H1 (cell line): ENCODE results near the gene POLDIP2. TPM values are rescaled to one million over a fixed set of nuclear protein-coding genes. Genes with fewer than 3 reads are reported as not detected.
A peak's percentile ranks its signal among the peaks of the same experiment; 100 is the strongest.

Source experiments
- CTCF ChIA-PET: fragments of 300-600 bp; sonication (Branson Sonifier 250); formaldehyde crosslinking; loops from one replicate; lab custom pipeline; 2021; ENCODE audit not compliant: partially characterized antibody; lab: Charles Lee
- POLR2A ChIA-PET: fragments of 300-600 bp; sonication (Branson Sonifier 250); formaldehyde crosslinking; loops from one replicate; lab custom pipeline; 2021; ENCODE audit warnings: inconsistent platforms; ENCODE audit not compliant: partially characterized antibody; lab: Charles Lee
- DNase-seq, 2 experiments: peaks; one replicate each; pipeline versions ENCODE4 v3.0.0 to v3.0.0-alpha.2; 2010 to 2022; ENCODE audit warnings: low spot score in 2 of 2, low read depth in 1 of 2, mixed read lengths in 1 of 2
- FAIRE-seq: peaks from 2 replicates; lab custom pipeline; 2011; peaks lifted over from hg19 to GRCh38; lab: Jason Lieb, UNC
- H2AFZ ChIP-seq: 2 replicates; pipeline ENCODE4 v1.8.1; 2012; ENCODE audit warnings: low read length, inconsistent platforms
- H2AK5ac ChIP-seq: 2 replicates; pipeline ENCODE4 v1.6.1; 2013; ENCODE audit warnings: low read depth, low read length
- H2BK120ac ChIP-seq: replicated peaks from 2 replicates; pipeline ENCODE3; 2013; ENCODE audit warnings: low read depth, low read length, inconsistent platforms
- H2BK12ac ChIP-seq: 2 replicates; pipeline ENCODE4 v1.6.1; 2013; ENCODE audit warnings: low read depth, low read length
- H2BK15ac ChIP-seq: 2 replicates; pipeline ENCODE4 v1.6.1; 2013; ENCODE audit warnings: low read length
- H2BK20ac ChIP-seq: 2 replicates; pipeline ENCODE4 v1.6.1; 2013; ENCODE audit warnings: low read length
- H2BK5ac ChIP-seq: 2 replicates; pipeline ENCODE4 v1.6.1; 2013; ENCODE audit warnings: low read depth, low read length
- H3K14ac ChIP-seq: 2 replicates; pipeline ENCODE4 v1.6.1; 2013; ENCODE audit warnings: inconsistent platforms; ENCODE audit not compliant: insufficient read length
- H3K18ac ChIP-seq: 2 replicates; pipeline ENCODE4 v1.6.1; 2013; ENCODE audit warnings: low read length; ENCODE audit errors: extremely low read depth
- H3K23ac ChIP-seq: 2 replicates; pipeline ENCODE4 v1.6.1; 2013; ENCODE audit warnings: inconsistent platforms; ENCODE audit not compliant: insufficient read length
- H3K23me2 ChIP-seq: 2 replicates; pipeline ENCODE4 v1.6.1; 2013; ENCODE audit warnings: low read depth, low read length
- H3K27ac ChIP-seq: 2 replicates; pipeline ENCODE4 v1.6.1; 2011; ENCODE audit warnings: low read depth, low read length, inconsistent platforms
- H3K27me3 ChIP-seq, 4 experiments: replicated peaks in 1 of 4; 1 replicate in 1 of 4; 2 replicates in 3 of 4; pipeline versions ENCODE4 v1.6.1 to v1.8.1; 2011 to 2013; ENCODE audit warnings: low read length in 3 of 4, mild to moderate bottlenecking in 3 of 4, inconsistent platforms in 2 of 4, mixed read lengths in 2 of 4, moderate library complexity in 1 of 4; ENCODE audit not compliant: control insufficient read depth in 3 of 4, insufficient read depth in 3 of 4; ENCODE audit errors: extremely low read depth in 1 of 4
- H3K36me3 ChIP-seq, 4 experiments: 2 replicates each; pipeline versions ENCODE4 v1.6.1 to v1.8.1; 2011 to 2013; ENCODE audit warnings: mild to moderate bottlenecking in 4 of 4, low read length in 3 of 4, moderate library complexity in 2 of 4, control low read depth in 1 of 4, inconsistent platforms in 1 of 4; ENCODE audit not compliant: insufficient read depth in 4 of 4, control insufficient read depth in 2 of 4
- H3K4ac ChIP-seq: replicated peaks from 2 replicates; pipeline ENCODE3; 2013; ENCODE audit warnings: low read length, low read depth, mixed read lengths, inconsistent platforms; ENCODE audit not compliant: insufficient read length
- H3K4me1 ChIP-seq, 4 experiments: replicated peaks in 1 of 4; 1 replicate in 1 of 4; 2 replicates in 3 of 4; pipeline versions ENCODE4 v1.6.1 to v1.8.1; 2011 to 2013; ENCODE audit warnings: low read length in 3 of 4, inconsistent platforms in 2 of 4, mixed read lengths in 1 of 4; ENCODE audit not compliant: insufficient read depth in 4 of 4, control insufficient read depth in 3 of 4
- H3K4me2 ChIP-seq, 2 experiments: 2 replicates each; pipeline versions ENCODE4 v1.6.1 to v1.8.1; 2011 to 2013; ENCODE audit warnings: low read depth in 2 of 2, low read length in 2 of 2, control low read depth in 1 of 2, inconsistent platforms in 1 of 2, mild to moderate bottlenecking in 1 of 2; ENCODE audit not compliant: insufficient read depth in 1 of 2
- H3K4me3 ChIP-seq, 4 experiments: fragments of 200-600, 300-600 bp in 1 of 4; sonication (generic), shearing (Covaris generic), sonication (Bioruptor Twin) in 1 of 4; 2 replicates each; pipeline versions ENCODE4 v1.5.1 to v1.8.1; 2011 to 2016; ENCODE audit warnings: low read length in 4 of 4, low read depth in 3 of 4, control low read depth in 2 of 4, inconsistent platforms in 2 of 4, mild to moderate bottlenecking in 2 of 4, mixed read lengths in 1 of 4, moderate library complexity in 1 of 4; ENCODE audit not compliant: insufficient read depth in 2 of 4; ENCODE audit errors: extremely low read depth in 1 of 4
- H3K56ac ChIP-seq: replicated peaks from 2 replicates; pipeline ENCODE3; 2013; ENCODE audit warnings: low read depth, mild to moderate bottlenecking, mixed read lengths, low read length, inconsistent platforms; ENCODE audit not compliant: insufficient read length
- H3K79me1 ChIP-seq: 2 replicates; pipeline ENCODE4 v1.6.1; 2013; ENCODE audit warnings: low read depth, low read length, control low read depth
- H3K79me2 ChIP-seq, 2 experiments: 2 replicates each; pipeline versions ENCODE4 v1.6.1 to v1.8.1; 2012 to 2013; ENCODE audit warnings: low read length in 2 of 2, mild to moderate bottlenecking in 2 of 2, inconsistent platforms in 1 of 2; ENCODE audit not compliant: insufficient read depth in 2 of 2, control insufficient read depth in 1 of 2
- H3K9ac ChIP-seq, 4 experiments: replicated peaks in 1 of 4; 1 replicate in 1 of 4; 2 replicates in 3 of 4; pipeline versions ENCODE4 v1.6.1 to v1.8.1; 2011 to 2013; ENCODE audit warnings: low read depth in 3 of 4, low read length in 3 of 4, control low read depth in 2 of 4, mild to moderate bottlenecking in 2 of 4, moderate library complexity in 2 of 4, inconsistent platforms in 1 of 4; ENCODE audit errors: extremely low read depth in 1 of 4
- H3K9me3 ChIP-seq, 2 experiments: 2 replicates each; pipeline versions ENCODE4 v1.6.1 to v1.8.1; 2012 to 2013; ENCODE audit warnings: mild to moderate bottlenecking in 2 of 2, moderate library complexity in 2 of 2, control low read depth in 1 of 2, inconsistent platforms in 1 of 2, low read depth in 1 of 2, low read length in 1 of 2, mixed read lengths in 1 of 2; ENCODE audit not compliant: insufficient read depth in 2 of 2
- H4K20me1 ChIP-seq, 2 experiments: replicated peaks in 1 of 2; 2 replicates each; pipeline versions ENCODE3 to v1.8.1; 2011 to 2013; ENCODE audit warnings: inconsistent platforms in 2 of 2, low read length in 2 of 2, mild to moderate bottlenecking in 1 of 2; ENCODE audit not compliant: insufficient read depth in 2 of 2, control insufficient read depth in 1 of 2
- H4K5ac ChIP-seq: 2 replicates; pipeline ENCODE4 v1.6.1; 2013; ENCODE audit warnings: low read length, low read depth, mixed read lengths, inconsistent platforms; ENCODE audit not compliant: insufficient read length
- H4K8ac ChIP-seq: 2 replicates; pipeline ENCODE4 v1.8.0; 2013; ENCODE audit warnings: mild to moderate bottlenecking, moderate library complexity, low read length, inconsistent platforms; ENCODE audit not compliant: insufficient read depth; ENCODE audit errors: extremely low read depth
- H4K91ac ChIP-seq: replicated peaks from 2 replicates; pipeline ENCODE3; 2013; ENCODE audit warnings: low read length, mixed read lengths, inconsistent platforms; ENCODE audit not compliant: insufficient read length
- E2F6 ChIP-seq: IDR thresholded peaks from 2 replicates; pipeline ENCODE4 v1.6.1; 2012; ENCODE audit warnings: inconsistent platforms
- GTF2F1 ChIP-seq: IDR thresholded peaks from 2 replicates; pipeline ENCODE4 v1.6.1; 2012; ENCODE audit warnings: low read depth, low read length, improper control_type of control experiment, borderline replicate concordance
- KDM4A ChIP-seq: IDR thresholded peaks from one replicate; pipeline ENCODE4 v1.7.1; 2012; ENCODE audit warnings: low read depth, mild to moderate bottlenecking, moderate library complexity, low read length, inconsistent platforms; ENCODE audit not compliant: severe bottlenecking
- NANOG ChIP-seq: IDR thresholded peaks from 2 replicates; pipeline ENCODE4 v1.6.1; 2011; ENCODE audit warnings: low read length, low read depth, mild to moderate bottlenecking, inconsistent platforms; ENCODE audit not compliant: insufficient read depth, poor library complexity, severe bottlenecking
- RFX5 ChIP-seq: IDR thresholded peaks from 2 replicates; pipeline ENCODE4 v1.6.1; 2011; ENCODE audit warnings: low read depth, low read length, improper control_type of control experiment, borderline replicate concordance
- RNF2 ChIP-seq: fragments of 200-900, 300-1000 bp; sonication (generic); IDR thresholded peaks from 2 replicates; pipeline ENCODE4 v1.7.1; 2016; ENCODE audit warnings: borderline replicate concordance, low read depth, mild to moderate bottlenecking, antibody characterized with exemption, low read length; ENCODE audit not compliant: poor library complexity, severe bottlenecking; ENCODE audit errors: missing control alignments
- SP2 ChIP-seq: IDR thresholded peaks from 2 replicates; pipeline ENCODE4 v1.6.1; 2012; ENCODE audit warnings: mild to moderate bottlenecking, low read length, inconsistent platforms
- WGBS, 2 experiments: shearing (Covaris generic) in 1 of 2; methylation state at CpG; one replicate each; pipeline versions ENCODE4 v1.1.6 to v1.1.7; 2013 to 2015; ENCODE audit warnings: low lambda C conversion rate in 2 of 2, mixed read lengths in 2 of 2, inconsistent platforms in 1 of 2, low coverage in 1 of 2, missing lambda C conversion rate in 1 of 2; ENCODE audit not compliant: insufficient replicate concordance in 2 of 2, insufficient coverage in 1 of 2, insufficient read length in 1 of 2; ENCODE audit errors: extremely low coverage in 1 of 2, missing lambda C conversion rate in 1 of 2; 5-methylcytosine and 5-hydroxymethylcytosine counted together
- polyA plus RNA-seq, 7 experiments: library from polyadenylated mRNA; depleted of rRNA in 3 of 7; stranded (reverse) in 5 of 7; unstranded in 2 of 7; fragments of >200 nt in 5 of 7; fragments of 200-250 nt in 2 of 7; gene quantifications; 1 replicate in 5 of 7; 2 replicates in 1 of 7; 4 replicates in 1 of 7; pipeline versions ENCODE4 v1.2.1 to v1.2.3, GENCODE V29; 2011 to 2013; ENCODE audit warnings: missing spikeins in 2 of 7, mixed read lengths in 2 of 7
- total RNA-seq: library from RNA; stranded (reverse); fragmentation: NEBNext Ultra II Directional; extraction: Animal tissue kit (Norgen Biotek cat#: 25700); gene quantifications from 2 replicates; pipeline ENCODE4 v1.2.1, GENCODE V29; 2021
- TF ChIP-seq, protein P1 (sequence below): IDR thresholded peaks from 2 replicates; pipeline ENCODE4 v1.6.1; 2012; ENCODE audit warnings: inconsistent platforms

POLDIP2 gene
- total and polyA plus RNA-seq, 2 of the 8 experiments (the other 6 are each of a cell fraction or from before 2014, with no cell fraction given) = 74.0 to 76.1 TPM

DNA sequence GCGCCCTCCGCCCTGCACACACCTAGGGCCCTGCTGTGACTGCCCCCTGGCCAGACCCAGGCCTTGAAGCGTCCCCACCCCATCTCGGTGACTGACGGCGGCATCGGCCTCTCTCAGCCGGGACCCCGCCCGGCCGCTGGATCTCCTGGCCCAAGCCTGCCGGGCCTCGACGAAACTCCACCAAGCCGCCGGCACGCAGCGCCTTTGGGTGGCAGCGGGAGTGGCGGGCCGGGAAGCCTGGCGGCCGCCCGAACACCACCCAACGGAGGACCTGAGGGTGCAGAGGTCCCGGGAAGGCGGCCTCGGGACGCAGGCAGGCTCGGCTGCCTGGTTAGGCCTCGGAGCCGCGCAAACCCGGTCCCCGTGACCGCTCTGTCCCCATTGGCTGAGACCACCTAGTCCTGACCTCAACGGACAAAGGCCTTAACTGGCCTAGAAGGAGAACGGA, 50.3 kb downstream of the POLDIP2 start:
- Histone ChIP-seq H3K23ac (no peak overlapping the region), H3K14ac (no peak overlapping the region), H3K56ac (no peak overlapping the region), H3K4me2 (peak overlapping the region; percentile 17 to 43; a peak in 3 of 4 replicates), H2BK120ac (no peak overlapping the region), H2BK5ac (peak overlapping the region; percentile 30; the same call in 1 of the 2 replicates), H3K9ac (no peak overlapping the region; a peak in 1 of 7 replicates), H3K27me3 (no peaks in the 10 kb centered on the region; a peak in 2 of 7 replicates), H2AK5ac (no peak overlapping the region), H3K79me1 (no peaks in the 10 kb centered on the region), H3K23me2 (no peaks in the 10 kb centered on the region), H3K4ac (no peak overlapping the region), H2AFZ (peak overlapping the region; percentile 84), H3K9me3 (no peaks in the 10 kb centered on the region), H4K8ac (peak overlapping the region; percentile 81; the same call in 1 of the 2 replicates)
- CTCF ChIA-PET = no interaction called here
- DNase-seq = peak; percentile 19 to 66
- no peak for FAIRE-seq
- WGBS, 2 experiments = 50% methylated on average over 36 of the region's 38 CpGs; no CpG with 5 or more reads in 1 of the 2 experiments
- POLR2A ChIA-PET = interaction anchor here (1.6 kb wide), 1 partner anchor 10 kb away, joined by 3 read pairs; no protein-coding TSS in a partner anchor
- TF ChIP-seq E2F6 (peak; percentile 92), NANOG (no peak), RFX5 (no peak), GTF2F1 (no peak), SP2 (no peak), RNF2 (peak; percentile 46), KDM4A (peak; percentile 50)
- TF ChIP-seq, protein P1, sequence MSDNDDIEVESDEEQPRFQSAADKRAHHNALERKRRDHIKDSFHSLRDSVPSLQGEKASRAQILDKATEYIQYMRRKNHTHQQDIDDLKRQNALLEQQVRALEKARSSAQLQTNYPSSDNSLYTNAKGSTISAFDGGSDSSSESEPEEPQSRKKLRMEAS = peak; percentile 87
- TF ChIP-seq, all 59 proteins: peak for 4
- Histone ChIP-seq H3K18ac (peak overlapping the region; percentile 60), H3K79me2 (no peaks in the 10 kb centered on the region), H3K27ac (no peak overlapping the region), H3K4me1 (no peaks in the 10 kb centered on the region), H3K4me3 (peak overlapping the region in 1 of 4 experiments; percentile 48; a peak in 2 of 8 replicates), H2BK20ac (no peak overlapping the region), H2BK12ac (no peak overlapping the region), H4K91ac (no peak overlapping the region), H3K36me3 (no peaks in the 10 kb centered on the region), H4K5ac (no peak overlapping the region), H4K20me1 (no peaks in the 10 kb centered on the region), H2BK15ac (no peak overlapping the region)
